ENCODE data around the gene GSK3A.

The GSK3A gene

DNA sequence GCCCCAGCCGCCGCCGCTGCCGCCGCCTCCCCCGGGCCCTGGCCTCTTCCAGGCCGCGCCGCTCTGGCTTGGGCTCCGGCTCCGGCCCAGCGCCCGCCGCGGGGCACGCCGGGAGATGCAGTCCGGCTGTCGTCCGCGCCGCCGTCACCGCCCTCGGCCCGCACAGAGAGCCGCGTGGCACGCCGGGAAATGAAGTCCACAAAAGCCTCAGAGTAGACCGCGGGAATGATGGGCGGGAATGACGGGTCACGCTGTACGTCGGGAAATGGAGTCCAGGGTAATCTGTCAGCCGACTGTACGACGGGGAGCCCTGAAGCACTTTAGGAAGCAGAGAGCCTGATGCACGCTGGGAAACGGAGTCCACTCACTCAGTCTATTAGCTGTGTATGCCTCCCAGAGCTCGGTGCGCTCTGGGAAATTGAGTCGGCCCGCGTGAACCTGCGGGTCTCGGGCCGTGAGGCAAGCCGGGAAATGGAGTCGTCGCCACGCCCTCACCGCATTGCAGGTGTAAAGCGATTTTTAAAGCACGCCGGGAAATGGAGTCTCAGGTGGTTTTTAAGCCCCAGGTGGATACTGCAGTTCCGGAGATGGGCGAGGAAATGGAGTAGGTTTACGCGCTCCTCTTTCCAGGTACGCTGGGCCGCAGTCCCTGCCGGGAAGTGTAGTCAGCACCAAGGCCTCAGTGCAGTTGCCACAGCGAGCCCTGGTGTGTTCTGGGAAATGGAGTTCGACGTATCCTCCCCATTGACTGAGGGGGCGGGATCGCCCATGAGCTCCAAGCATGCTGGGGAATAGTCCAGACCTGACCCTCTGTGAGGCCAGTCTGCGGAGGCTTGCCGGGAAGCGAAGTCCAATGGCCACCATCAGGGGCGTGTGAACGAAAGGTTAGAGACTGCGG is at the start of gene GSK3A:
Gene GSK3A (minus strand): TSS at position 91 of the 898 bp plus-strand sequence. CDS start 137 bp downstream, outside the sequence.
- peak; percentile 89 to 92 for DNase-seq (ENCODE audit: low read depth in 2 of 2)

DNA sequence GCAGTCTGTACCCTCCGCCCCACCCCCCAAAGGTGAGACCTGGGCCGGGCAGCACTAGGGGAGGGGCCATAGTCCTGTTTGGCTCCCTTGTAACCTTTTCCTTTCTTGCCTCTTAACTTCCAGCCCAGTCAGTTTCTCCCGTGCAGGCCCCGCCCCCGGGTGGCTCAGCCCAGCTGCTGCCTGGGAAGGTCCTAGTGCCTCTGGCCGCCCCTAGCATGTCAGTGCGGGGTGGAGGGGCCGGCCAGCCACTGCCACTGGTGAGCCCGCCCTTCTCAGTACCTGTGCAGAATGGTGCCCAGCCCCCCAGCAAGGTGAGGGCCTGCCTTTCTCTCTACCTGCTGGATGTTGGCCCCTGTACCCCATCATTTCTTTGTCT is 49.0 kb upstream of the GSK3A start:
- no peak for DNase-seq (ENCODE audit: low read depth in 2 of 2)

DNA sequence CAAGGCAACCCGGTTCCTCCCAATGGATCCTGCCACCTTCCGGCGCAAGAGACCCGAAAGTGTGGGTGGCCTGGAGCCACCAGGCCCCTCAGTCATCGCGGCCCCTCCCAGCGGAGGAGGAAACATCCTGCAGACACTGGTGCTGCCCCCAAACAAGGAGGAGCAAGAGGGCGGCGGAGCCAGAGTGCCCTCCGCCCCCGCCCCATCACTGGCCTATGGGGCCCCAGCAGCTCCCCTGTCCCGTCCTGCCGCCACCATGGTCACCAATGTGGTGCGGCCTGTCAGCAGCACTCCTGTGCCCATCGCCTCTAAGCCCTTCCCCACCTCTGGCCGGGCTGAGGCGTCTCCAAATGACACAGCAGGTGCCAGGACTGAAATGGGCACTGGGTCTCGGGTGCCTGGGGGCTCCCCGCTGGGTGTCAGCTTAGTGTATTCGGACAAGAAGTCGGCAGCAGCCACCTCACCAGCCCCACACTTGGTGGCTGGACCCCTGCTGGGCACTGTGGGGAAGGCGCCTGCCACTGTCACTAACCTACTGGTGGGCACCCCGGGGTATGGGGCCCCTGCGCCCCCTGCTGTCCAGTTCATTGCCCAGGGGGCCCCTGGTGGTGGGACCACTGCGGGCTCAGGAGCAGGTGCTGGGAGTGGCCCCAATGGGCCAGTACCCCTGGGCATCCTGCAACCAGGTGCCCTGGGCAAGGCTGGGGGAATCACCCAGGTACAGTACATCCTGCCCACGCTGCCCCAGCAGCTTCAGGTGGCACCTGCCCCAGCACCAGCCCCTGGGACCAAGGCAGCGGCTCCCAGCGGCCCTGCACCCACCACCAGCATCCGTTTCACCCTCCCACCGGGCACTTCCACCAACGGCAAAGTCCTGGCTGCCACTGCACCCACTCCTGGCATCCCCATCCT is 48.4 kb upstream of the GSK3A start:
- peak; percentile 49 to 51 for DNase-seq (ENCODE audit: low read depth in 2 of 2)

DNA sequence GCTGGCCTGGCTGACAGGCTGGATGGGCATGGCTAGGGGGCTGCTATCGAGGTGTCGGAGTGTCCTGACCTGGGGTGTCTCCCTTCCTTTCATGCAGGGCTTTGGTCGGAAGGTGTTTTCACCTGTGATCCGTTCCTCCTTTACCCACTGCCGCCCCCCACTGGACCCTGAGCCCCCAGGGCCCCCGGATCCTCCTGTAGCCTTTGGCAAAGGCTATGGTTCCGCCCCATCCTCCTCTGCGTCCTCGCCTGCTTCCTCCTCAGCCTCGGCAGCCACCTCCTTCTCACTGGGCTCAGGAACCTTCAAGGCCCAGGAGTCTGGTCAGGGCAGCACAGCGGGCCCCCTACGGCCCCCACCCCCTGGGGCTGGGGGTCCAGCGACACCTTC is 47.7 kb upstream of the GSK3A start:
- DNase-seq (ENCODE audit: low read depth in 2 of 2): no peak

DNA sequence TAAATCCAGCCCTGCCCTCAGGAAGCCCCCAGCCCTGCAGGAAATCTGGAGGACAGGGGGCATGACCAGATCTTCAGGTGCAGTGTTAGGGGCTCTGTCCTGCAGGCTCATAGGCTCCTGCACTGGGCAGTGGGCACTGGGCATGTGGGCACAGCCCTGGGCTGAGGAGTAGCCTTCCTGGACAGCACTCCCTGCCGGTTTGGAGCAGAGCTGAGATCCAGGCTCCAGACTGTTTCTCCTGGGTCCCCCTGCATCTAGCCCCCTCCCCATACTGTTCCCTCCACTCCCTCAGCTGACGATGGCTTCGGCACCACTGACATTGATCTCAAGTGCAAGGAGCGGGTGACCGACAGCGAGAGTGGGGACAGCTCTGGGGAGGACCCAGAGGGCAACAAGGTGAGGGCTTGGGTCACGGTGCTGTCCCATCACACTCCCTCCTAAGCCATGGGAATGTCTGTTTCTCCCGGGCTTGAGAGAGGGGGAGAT is 47.2 kb upstream of the GSK3A start:
- DNase-seq (ENCODE audit: low read depth in 2 of 2): no peak

DNA sequence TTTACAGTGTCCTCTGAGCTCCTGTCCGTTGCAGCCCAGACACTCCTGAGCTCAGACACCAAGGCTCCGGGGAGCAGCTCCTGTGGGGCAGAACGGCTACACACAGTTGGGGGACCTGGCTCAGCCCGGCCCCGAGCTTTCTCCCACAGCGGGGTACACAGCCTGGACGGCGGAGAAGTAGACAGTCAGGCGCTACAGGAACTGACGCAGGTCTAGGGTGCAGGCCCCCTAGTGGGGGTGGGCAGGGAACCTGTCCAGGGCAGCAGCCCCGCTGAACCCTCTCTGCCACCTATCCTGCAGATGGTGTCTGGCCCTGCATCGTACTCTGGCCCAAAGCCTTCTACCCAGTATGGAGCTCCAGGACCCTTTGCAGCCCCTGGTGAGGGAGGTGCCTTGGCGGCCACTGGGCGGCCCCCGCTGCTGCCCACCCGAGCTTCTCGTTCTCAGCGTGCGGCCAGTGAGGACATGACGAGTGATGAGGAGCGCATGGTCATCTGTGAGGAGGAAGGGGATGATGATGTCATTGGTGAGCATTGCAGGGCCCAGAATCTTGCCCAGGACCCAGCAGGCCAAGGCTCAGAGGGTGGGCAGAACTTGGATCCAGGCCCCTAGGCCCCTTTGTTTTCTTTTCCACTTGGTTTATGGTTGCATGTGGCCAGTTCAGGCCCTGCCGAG is 46.6 kb upstream of the GSK3A start:
- no peak for DNase-seq (ENCODE audit: low read depth in 2 of 2)

DNA sequence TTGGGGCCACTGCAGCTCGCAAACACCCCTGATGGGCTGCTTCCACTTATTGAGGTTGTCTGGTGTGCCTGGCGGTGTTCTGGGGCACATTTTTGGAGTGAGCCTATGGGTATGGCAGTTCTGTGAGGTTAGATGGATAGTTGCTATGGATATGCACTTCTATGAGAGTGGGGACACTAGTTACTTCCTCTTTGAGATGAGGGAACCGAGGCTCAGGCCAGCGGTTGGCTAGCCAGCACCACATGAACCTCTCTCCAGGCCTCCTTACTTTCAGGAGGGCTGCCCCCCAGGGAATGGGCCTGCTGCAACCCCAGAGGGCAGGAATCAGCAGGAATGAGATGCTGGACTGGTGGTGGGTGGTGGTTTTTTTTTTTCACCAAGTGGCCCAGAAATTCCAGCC is 46.0 kb upstream of the GSK3A start:
- no peak for DNase-seq (ENCODE audit: low read depth in 2 of 2)

DNA sequence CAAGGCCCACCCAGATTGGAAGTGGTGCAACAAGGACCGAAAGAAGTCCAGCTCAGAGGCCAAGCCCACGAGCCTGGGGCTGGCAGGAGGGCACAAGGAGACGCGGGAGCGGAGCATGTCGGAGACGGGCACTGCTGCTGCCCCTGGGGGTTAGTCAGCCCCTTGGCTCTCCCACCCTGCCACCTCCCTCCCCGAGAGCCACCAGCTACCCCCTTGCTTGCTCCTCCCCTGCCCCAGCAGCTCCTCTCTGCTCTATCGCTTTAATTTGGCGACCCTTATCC is 45.4 kb upstream of the GSK3A start:
- DNase-seq (ENCODE audit: low read depth in 2 of 2): no peak

DNA sequence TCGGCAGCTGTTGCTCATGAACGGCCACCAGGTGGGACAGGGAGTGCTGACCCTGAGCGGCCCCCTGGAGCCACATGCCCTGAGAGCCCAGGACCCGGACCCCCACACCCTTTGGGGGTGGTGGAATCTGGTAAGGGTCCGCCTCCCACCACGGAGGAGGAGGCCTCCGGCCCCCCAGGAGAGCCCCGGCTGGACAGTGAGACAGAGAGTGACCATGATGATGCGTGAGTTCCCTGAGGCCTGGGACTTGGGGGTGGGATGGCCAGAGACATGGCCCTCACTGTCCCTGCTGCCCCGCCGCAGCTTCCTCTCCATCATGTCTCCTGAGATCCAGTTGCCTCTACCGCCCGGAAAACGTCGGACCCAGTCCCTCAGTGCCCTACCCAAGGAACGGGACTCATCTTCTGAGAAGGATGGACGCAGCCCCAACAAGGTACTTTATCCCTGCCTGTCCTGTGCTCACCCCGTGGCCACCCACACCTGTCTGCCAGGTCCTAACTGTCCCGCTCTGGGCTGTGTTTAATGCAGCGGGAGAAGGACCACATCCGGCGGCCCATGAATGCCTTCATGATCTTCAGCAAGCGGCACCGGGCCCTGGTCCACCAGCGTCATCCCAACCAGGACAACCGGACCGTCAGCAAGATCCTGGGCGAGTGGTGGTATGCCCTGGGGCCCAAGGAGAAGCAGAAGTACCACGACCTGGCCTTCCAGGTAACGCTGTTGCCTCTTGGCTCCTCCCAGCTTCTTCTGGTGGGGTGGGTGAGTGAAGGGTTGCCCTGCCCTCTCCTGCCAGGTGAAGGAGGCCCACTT is 44.8 kb upstream of the GSK3A start:
- no peak for DNase-seq (ENCODE audit: low read depth in 2 of 2)

DNA sequence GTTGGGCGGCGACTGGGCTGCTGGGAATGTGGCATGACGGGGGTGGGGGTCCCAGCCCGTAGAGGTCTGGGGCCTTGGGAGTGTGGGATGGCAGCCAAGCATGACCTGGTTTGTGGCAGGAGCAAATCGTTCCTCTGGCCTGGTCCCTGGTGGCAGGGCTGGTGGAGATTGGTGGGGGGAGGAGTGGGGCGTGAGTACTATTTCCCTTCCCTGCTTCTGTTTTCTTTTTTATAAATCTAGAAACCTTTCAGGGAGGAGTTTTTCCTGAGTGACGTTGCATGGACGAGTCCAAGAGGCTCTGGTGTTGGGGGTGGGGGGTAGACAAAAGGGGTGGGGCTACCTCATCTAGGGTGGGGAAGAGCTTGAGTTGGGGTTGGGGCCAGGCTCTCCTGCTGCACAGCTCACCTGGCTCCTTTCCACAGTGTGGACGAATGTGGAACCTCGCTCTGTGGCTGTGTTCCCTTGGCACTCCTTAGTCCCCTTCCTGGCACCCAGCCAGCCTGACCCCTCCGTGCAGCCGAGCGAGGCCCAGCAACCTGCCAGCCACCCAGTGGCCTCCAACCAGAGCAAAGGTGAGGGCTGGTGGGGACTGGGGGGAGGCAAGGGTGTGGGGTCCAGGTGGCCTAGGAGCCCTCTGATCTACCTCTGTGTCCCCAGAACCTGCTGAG is 44.1 kb upstream of the GSK3A start:
- no peak for DNase-seq (ENCODE audit: low read depth in 2 of 2)

DNA sequence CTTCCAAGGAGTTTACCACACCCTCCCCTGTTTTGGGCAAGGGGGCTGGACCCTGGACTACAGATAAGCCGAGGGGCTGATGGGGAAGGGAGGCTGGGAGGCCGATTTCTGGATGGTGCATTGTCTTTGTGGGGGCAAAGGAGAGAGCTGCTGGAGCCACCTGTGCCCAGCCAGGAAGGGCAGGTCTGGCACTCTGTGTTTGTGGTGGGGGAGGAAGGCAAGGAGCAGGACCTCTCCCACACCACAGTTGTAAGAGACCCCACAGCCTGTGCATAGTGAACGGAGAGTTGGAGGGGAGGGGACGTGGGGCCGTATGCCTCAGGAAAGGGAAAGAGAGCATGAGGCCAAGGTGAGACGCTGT is 43.6 kb upstream of the GSK3A start:
- DNase-seq (ENCODE audit: low read depth in 2 of 2): no peak

DNA sequence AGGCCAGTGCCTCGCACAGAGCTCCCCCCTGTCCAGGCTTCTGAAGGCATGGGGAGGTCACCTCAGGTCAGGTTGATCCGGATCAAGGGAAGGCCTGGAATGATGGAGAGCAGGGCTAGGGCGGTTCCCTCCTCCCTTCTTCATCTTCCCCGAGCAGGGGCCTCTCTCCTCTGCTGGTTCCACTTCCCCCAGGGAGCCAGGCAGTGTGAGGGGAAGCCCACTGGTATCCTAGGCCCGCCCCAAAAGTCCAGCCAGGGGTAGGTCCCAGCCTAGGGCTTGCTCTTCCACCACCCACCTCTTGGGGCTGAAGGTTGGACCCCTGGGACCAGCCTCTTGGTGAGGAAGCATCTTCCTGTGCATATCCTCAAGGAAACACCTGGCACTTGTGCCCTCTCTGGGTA is 43.1 kb upstream of the GSK3A start:
- DNase-seq (ENCODE audit: low read depth in 2 of 2): no peak

DNA sequence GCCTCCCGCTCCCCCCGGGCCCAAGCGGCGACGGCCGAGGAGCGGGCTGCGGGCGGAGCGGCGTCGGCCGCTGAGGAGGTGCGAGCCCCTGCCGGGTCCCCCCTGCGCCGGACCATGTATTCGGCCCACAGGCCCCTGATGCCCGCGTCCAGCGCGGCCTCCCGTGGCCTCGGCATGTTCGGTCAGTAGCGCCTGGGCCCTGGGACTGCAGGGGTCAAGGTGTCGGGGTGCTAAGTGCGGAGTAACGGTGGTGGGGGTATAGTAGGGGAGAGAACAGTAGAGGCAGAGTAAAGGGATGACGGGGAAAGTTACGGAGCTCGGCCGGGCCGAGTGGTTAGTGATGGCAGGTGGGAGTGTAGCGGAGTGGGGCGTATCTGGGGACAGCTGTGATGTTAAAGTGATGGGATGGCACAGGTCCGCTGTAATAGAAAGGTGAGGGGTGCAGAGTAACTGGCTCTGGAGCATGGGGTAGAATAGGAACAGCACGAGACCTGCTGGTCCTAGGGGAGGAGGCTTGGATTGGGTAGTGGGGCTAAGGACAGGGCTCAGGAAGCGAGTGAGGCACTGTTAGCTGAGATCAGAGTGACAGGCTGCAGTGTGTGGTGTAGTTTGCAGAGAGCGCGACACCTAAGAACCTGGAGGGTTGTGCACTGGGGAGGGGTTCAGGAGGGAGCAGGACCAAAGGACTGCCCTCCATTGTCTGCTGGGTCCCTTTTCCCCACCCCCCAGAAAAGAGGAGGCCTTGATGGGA is 42.4 kb upstream of the GSK3A start:
- DNase-seq (ENCODE audit: low read depth in 2 of 2): no peak

DNA sequence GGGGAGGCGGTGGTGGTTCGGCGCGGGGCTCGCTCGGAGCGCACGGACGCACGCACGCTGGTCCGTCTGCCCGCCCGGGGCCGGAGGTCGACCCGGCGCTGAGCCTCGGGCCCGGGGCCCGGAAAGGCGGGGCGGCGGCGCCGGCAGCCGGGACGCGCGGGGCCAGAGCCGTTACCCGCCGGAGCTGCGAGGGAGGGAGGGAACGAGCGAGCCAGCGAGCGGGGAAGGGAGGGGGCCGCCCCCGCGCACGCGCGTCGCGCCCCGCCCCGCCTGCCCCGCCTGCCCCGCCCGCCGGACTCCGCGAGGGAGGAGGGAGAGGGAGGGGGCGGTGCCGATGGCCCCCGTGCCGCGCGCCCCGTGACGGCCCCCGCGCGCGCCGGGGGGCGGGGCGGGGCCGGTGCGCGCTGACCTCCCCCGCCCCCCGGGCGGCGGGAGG is 41.7 kb upstream of the GSK3A start:
- DNase-seq (ENCODE audit: low read depth in 2 of 2): peak; percentile 64 to 72

DNA sequence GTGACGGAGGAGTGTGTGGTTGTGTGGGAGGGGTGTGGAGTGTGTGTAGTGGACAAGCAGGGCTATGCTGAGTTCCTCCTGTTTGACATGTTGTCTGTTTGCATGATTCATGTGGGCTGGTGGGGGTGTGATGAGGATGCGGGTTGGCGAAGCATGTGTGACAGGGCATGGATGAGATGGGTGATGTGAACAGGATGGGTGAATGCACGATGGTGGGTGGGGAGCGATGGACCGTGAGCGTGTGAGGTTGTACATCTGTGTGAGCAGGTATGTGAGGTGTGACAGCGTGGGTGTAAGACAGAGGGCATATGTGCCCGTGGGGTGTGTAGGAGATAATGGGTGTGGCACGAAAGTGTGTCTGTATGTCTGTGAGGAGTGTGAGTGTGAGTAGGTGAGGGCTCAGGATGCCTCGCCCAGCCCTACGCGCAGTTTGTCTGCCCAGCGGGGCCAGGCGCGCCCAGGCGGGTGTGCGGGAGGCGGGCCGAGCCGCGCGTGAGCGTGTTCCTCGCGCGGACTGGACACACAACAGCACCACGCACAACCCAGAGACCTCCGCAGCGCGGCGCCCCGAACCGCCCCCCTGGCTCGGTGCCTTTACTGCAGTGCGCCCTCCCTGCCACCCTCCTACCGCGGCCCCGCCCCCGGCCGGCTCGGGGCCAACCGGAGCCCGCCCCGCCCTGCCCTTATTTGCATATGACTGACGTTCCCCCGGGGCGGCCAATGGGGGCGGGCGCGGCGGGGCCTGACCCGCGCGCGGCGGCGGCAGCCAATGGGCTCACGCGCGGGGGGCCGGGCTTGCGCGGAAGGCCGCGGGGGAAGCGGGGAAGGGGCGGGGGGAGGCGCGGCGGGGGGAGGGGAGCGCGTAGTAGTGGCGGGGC is 41.0 kb upstream of the GSK3A start:
- DNase-seq (ENCODE audit: low read depth in 2 of 2): peak; percentile 92 to 98

DNA sequence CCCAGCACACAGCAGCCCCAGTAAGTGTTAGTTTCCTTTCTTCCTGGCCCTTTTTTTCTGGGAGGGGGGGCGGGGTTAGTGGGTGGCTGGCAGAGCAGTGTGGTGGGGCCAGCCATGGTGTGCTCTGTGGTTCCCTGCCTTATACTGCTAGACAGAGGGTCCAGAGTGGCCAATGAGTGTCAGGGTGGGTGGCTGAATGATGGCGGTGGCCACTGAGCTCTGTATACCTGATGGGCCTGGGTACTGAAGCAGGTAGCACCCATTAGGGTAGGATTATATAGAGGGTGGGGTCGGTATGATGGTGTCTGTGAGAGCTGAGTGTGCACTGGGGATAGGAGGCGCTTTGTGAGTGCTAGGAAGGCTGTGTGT is 40.4 kb upstream of the GSK3A start:
- no peak for DNase-seq (ENCODE audit: low read depth in 2 of 2)

DNA sequence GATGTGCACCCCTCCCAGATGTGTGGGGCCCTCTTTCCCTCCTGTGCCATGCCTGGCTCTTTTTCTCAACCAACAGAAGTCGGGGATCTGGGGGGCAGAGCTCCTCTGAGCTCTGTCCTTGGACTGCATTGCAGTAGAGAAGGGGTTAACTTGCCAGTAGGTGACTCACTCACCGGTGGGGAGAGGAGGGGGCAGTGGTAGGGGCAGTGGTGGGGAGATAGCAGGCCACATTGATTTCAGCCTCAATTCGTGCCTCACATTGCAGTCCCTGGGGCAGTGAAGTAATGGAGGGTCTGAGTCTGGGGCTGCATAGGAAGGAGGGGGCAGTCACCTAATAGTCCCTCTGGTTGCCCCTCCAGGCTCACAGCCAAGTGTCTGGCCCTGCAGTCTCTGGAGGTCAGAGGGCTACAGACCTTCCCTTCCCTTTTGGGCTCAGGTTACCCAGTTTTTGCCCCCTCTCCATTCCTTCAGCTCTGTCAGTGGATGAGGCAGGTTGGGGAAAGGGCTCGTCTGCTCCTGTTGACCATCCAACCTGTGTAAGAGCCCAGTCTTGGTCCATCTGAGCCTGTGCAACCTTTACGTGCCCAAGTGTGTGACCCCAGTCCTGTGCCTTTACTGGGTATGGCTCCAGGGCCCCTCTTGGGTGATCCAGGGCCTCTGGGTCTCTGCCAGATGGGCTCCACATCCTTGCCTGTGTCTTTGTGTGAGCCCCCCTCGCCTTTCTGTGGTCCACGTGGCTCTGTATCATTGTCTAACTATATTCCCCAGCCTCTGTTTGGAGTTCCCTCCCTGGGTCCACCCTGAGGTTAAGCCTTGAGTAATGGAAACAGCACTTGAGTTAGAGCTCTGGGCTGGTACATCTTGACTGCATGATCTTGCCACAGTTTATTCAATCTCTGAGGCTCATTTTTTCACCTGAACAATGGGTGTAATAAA is 39.7 kb upstream of the GSK3A start:
- DNase-seq (ENCODE audit: low read depth in 2 of 2): no peak
